NCI-H1694 treated with DMSO at 0.1 percent for 48 hours (cell line): ENCODE results near the gene ERRFI1.
"Not testable (repeated sequence)": the region's sequence is repeated elsewhere in the genome, so short reads cannot be mapped to it uniquely, and the experiment has no call there.

Experiments used
- DNase-seq: peaks from one replicate; lab custom pipeline; 2025; lab: John Stamatoyannopoulos, UW

ERRFI1 gene, protein sequence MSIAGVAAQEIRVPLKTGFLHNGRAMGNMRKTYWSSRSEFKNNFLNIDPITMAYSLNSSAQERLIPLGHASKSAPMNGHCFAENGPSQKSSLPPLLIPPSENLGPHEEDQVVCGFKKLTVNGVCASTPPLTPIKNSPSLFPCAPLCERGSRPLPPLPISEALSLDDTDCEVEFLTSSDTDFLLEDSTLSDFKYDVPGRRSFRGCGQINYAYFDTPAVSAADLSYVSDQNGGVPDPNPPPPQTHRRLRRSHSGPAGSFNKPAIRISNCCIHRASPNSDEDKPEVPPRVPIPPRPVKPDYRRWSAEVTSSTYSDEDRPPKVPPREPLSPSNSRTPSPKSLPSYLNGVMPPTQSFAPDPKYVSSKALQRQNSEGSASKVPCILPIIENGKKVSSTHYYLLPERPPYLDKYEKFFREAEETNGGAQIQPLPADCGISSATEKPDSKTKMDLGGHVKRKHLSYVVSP

DNA sequence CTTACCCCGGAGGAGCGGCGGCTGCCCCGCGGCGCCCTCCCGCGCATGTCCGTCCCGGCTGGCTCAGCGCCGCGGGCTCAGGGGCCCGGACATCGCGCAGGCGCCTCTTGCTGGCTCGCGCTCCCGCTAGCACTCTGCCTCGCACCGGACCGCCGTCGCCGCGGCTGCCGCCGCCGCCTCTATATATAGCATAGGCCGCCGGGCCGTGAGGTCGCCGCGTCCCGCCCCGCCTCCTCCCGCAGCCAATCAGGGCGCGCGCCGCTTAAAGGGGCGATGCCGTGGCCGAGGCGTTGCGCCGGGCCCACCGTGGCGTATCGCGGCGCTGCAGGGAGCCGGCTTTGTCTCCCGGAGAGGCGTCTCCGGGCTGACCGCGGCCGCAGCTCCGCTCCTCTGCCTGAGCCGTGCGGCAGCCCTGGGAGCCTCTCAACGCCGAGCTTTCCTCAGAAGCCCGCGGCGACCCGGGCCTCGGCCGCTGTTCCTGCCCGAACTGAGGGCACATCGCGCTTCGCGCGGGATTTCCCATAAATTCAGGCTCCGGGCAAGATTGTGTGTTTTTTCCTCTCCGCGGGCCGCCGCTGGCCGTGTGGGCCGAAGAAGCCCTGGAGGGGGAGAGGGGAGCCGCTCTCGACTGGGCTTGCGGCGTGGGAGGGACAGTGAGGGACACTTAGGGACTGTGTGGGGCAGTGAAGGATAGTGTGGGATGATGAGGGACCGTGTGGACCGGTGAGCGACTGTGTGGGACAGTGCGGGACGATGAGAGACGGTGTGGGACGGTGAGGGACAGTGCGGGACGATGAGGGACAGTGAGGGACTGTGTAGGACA, at the start of gene ERRFI1:
ERRFI1 (minus strand) TSS at position 157 of the 823 bp plus-strand sequence. CDS start 10,690 bp downstream, outside the sequence.
- DNase-seq, result peak; percentile 68

DNA sequence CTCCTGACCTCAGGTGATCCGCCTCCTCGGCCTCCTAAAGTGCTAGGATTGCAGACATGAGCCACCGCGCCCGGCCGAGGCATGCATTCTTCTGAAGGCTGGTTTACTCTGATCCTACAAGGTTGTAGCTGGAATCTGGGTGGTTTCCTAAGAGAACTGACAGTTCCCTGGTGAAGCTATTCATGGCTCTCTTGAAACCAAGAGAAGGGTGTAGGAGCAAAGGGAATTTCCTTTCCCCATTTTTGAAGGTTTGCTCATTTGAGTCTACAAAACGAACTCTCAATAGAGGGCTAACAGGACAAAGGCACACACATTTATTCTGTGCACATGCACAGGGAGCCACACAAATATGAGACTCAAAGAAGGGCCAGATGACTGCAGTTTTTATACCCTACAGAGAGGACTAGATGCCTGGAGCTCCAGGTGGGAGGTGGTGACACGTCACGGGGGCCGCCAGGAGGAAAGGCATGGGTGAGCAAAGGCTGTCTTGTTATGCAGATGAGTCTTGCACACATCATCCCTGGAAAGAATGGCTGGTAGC, 49.5 kb upstream of the ERRFI1 start:
- no peak for DNase-seq

DNA sequence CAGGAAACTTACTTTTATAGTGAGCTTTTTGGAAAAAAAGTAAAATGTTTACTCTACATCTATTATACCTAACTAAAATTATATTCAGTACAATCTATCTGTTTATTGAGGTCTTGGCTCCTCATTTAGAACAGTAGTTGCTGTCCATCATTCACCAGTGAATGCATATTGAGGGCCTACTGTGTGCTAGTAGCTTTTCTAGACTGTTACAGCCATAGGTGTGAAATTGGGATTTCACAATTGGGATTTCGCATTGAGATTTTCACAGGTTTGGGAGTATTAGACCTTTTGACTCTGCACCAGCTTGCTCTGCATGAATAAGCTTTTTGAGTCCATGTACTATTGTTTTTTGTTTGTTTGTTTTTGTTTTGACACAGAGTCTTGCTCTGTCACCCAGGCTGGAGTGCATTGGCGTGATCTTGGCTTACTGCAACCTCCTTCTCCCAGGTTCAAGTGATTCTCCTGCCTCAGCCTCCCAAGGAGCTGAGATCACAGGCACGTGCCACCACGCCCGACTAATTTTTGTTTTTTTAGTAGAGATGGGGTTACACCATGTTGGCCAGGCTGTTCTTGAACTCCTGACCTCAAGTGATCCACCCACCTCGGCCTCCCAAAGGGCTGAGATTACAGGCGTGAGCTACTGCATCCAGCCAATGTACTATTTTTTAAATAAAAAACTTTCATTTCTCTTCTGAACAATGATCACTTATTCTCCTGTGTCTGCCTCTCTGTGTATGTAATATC, 47.2 kb upstream of the ERRFI1 start:
- no peak for DNase-seq

DNA sequence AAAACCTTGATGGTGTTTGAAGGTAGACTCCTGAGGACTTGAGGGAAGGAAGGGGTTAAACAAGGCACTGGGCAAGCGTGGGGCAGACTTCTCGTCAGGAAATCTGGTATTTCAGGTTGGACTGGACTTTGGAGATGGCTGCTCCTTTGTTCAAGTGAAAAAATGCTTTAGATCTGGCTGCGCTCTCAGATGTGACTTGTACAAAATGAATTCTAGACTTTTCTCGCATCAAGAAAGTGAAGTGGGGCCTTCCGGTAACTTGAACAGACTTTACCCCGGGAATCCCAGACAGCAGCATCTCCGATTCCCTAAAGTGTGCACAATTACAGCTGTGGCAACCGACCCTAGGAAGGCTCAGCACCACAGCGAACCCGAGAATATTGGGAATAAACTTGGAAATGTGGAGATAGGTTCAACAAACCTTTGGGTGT, 44.3 kb upstream of the ERRFI1 start:
- no peak for DNase-seq

DNA sequence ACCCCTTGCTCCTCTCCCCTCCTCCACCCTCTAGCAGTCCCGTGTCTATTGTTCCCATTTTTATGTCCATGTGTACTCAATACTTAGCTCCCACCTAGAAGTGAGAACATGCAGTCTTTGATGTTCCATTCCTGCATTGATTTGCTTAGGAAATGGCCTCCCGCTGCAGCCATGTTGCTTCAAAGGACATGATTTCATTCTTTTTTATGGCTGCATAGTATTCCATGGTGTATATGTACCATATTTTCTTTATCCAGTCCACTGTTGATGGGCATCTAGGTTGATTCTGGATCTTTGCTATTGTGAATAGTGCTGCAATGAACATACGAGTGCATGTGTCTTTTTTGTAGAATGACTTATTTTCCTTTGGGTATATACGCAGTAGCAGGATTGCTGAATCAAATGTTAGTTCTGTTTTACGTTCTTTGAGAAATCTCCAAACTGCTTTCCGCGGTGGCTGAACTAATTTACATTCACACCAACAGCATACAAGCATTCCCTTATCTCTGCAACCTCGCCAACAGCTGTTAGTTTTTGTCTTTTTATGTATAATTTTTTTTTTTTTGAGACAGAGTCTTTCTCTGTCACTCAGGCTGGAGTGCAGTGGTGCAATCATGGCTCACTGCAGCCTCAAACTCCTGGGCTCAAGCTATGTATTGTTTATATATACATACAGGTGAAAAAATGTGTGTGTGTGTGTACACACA, 43.7 kb upstream of the ERRFI1 start:
- not testable (repeated sequence) for DNase-seq

DNA sequence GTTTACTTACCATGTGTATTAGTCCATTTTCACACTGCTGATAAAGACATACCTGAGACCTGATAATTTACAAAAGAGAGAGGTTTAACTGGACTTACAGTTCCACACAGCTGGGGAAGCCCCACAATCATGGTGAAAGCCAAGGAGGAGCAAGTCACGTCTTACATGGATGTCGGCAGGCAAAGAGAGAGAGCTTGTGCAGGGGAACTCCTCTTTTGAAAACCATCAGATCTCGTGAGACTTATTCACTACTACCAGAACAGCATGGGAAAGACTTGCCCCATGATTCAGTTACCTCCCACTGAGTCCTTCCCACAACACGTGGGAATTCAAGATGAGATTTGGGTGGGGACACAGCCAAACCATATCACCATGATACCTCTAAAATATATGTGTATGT, 39.3 kb upstream of the ERRFI1 start:
- no peak for DNase-seq

DNA sequence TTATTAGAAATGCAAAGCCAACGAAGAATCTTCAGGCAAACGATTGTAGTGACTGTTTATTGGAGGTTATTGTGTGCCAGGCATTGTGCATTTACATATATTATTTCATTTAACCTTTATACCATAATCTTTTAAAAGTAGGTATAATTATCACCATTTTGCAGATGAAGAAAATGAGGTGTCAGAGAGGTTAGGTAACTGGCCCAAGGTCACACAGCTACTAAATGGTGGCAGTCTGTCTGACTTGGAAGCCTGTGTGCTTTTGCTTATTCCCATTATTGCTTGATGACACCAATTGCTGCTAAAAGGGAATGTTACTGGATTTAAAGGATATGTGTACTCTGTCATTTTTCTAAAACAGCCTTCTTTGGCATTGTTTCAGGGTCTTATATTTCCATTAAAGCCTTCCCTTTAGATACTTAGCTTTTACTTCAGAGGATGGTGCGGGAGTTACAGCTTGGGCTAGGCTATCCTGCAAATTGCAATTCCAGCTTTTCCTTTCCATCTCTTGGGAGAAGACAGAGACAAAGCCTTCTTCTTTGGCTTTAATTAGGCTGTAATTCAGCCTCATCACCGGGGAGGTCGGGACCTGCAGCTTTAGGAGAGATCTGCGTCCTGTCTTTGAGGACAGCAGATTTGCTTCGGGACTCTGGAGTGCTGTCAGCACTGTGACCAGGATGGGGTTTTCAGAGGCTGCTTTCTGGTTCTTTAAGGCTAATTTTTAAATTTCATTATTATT, 37.4 kb upstream of the ERRFI1 start:
- DNase-seq, result no peak

DNA sequence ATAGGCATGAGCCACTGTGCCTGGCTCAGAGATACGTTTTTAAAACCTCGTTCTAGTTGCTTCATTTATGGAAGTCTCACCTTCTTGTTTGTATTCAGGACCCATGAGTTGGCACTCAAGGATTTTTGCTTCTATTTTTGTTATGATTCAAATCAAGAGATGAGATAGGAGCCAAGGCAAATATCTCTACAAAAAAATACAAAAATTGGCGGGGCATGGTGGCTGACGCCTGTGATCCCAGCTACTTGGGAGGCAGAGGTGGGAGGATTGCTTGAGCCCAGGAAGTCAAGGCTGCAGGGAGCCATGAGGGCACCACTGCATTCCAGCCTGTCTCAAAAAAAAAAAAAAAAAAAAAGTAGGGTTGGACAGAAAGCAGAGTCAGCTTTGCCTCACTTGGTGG, 36.8 kb upstream of the ERRFI1 start:
- no peak for DNase-seq

DNA sequence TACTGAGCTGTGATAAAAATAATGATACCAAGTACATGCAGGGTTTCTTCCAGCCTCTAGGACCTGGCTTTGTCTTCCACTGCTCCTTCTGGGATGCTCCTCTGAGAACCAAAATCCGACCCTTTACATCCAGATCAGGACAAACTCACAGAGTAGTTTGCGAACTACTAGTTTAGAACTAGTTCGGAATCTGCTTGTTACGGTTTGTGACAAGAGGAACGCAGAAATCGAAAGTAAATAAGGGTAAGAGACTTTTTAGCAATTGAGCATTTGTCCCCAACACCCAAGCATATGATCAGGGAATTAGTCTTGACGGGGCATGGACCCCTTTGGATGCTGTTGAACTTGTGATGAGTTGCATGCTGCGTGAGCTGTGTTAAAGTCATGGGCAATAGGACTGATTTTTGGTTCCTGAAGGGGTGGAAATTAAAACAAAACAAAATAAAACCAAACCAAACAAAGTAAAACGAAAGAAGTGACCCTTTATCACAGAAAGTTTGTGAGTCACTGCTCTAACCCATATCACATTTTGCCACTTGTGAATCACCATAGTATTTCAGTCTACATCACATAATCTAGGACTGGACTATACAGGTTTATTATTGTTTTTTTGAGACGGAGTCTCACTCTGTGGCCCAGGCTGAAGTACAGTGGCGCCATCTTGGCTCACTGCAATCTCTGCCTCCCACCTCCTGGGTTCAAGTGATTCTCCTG, 35.7 kb upstream of the ERRFI1 start:
- no peak for DNase-seq

DNA sequence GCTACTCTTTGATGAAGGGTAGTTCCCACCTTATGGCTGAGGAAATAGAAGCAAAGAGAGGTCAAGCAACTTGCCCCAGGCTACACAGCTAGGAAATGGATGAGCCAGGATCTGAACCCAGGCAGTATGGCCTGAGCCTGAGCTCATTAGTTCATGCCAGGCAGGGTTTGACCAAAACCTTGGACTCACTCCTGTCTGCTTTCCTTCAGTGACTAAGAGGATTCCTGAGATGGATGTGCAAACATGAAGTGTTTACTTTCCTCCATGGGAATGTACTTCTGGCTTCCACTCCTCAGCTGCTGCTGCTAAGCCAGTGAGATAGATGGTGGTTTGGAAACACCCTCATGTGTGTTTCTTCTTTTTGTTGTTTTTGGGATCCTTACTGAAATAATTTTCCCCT, 35.1 kb upstream of the ERRFI1 start:
- no peak for DNase-seq

DNA sequence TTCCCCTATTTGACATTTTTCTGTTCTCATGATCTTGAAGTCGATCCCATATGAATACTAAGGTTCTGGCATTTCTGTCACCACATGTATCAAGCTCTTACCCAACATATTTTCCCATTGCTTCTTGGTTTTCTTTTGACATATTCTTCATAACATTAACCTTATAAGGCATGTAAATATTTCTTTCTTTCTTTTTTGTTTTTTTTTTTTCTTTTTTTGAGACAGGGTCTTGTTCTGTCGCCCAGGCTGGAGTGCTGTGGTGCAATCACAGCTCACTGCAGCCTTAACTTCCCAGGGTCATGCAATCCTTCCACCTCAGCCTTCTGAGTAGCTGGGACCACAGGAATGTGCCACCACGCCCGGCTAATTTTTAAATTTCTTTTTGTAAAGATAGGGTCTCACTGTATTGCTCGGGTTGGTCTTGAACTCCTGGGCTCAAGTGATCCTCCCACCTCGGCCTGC, 33.1 kb upstream of the ERRFI1 start:
- no peak for DNase-seq

DNA sequence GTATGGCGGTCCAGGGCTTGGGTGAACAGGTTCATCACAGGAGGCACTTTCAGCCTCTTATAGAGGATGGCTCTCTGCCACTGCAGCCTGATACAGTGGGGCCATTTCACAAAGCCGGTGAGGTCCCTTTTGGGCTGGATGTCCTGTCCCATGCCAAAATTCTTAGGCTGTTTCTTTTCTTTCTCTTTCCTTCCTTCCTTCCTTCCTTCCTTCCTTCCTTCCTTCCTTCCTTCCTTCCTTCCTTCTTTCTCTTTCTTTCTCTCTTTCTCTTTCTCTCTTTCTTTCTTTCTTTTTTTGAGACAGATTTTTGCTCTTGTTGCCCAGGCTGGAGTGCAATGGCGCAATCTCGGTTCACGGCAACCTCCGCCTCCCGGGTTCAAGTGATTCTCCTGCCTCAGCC, 31.7 kb upstream of the ERRFI1 start:
- DNase-seq, result not testable (repeated sequence)

DNA sequence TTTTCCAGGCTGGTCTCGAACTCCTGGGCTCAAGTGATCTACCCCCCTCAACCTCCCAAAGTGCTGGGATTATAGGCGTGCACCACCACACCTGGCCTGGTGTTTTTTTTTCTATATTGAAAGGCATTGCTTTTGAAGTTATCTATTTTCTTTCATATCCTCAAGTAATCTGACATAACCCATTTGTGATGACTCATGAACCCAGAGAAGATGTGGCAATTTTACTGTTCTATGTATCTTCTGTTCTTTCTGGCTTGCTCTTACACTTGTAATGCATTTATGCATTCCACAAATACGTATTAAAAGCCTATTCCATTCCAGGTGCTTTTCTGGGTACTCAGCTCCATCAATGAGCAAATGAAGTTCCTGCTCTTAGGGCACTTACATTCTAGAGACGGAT, 29.9 kb upstream of the ERRFI1 start:
- DNase-seq, result no peak

DNA sequence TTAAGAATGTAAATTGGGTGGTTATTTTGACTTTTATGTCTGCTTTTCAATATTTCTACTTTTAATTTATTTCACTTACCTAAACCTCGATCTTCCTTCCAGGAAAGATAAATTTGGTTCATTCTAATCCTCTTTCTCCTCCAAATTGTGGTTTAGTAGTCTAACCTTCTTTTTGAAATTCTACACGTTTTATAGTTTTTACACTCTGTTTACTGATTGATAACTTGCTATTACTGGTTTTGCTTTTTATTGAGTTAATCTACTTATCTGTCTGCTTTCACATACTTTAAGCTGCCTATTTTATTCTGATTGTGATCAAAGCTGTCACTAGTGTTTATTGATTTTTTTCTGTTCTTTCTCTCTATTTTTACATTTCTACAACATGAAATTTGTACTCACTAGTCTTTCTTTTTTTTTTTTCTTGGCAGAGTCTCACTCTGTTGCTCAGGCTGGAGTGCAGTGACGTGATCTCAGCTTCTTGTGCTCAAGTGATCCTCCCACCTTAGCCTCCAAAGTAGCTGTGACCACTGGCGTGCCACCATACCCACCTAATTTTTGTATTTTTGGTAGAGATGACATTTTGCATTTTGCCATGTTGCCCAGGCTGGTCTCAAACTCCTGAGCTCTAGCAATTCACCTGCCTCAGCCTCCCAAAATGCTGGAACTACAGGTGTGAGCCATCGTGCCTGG, 27.9 kb upstream of the ERRFI1 start:
- DNase-seq, result no peak

DNA sequence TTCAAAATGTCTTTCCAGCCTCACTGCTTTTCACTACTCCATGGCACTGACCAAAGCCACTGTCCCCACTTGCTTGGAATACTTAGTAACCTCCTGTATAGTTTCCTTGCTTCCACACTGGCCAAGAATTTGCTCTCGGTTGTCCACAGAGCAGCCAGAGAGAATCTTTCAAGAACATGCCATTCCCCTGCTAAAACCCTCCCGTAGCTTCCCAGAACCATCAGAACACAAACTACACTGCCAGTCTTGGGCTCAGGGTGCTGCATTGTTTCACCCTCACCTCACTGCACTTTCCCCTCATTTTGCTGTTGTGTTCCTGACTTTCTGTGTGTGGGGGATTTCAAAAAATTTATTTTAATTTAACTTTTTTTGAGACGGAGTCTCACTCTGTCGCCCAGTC, 25.5 kb upstream of the ERRFI1 start:
- no peak for DNase-seq

DNA sequence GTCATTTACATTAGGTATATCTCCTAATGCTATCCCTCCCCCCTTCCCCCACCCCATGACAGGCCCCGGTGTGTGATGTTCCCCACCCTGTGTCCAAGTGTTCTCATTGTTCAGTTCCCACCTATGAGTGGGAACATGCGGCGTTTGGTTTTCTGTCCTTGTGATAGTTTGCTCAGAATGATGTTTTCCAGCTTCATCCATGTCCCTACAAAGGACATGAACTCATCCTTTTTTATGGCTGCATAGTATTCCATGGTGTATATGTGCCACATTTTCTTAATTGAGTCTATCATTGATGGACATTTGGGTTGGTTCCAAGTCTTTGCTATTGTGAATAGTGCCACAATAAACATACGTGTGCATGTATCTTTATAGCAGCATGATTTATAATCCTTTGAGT, 23.1 kb upstream of the ERRFI1 start:
- not testable (repeated sequence) for DNase-seq

DNA sequence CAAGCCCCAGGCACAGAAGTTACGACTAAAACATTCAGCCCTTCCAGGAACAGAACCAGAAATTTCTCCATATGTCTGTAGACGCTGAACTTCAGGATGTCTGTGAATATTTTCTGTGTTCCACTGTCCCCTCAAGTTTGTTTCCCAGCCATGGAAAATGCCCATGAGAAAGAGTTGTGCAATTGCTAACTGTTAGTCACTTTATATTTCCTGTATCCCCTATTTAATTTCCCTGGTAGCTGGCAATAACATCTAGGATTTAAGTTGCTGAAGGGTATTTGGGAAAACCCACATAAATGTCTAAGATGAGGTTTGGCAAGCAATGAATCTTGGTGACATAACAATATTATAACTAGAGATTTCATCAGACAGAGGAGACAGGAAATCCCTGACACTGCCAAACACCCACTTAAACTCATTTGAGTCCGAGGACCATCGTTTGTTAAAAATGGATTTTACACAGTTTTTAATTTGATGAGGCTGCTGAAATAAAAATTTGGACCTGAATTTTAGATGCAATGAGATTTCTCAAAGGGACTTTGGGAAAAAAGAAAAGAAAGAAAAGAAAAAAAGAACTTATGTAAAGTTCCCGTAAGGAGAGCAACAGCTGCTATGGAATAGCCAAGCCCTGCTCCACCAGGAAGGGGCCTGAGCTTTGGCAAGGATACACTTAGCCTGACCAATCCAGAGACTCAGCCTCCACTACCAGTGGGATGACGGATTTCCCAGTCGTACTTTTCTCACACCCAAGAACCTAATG, 21.8 kb upstream of the ERRFI1 start:
- DNase-seq, result no peak

DNA sequence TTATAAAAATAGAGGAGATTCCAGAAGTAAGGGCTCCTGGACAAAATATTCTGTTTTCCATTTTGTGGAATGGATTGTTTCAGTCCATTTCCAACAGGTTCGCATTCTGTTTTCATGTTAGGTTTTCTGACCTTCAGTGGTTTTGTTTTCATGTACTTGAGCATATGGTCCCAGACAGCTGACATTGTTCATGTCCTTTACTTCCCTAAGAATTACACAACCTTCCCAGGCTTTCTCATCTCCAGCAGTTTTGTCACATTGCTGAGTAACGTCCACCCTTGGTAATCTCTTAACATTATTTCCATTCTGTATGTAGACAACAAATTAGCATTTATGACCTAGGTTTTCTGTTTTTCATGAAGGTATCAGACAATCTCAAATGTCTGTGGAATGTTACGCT, 21.0 kb upstream of the ERRFI1 start:
- no peak for DNase-seq

DNA sequence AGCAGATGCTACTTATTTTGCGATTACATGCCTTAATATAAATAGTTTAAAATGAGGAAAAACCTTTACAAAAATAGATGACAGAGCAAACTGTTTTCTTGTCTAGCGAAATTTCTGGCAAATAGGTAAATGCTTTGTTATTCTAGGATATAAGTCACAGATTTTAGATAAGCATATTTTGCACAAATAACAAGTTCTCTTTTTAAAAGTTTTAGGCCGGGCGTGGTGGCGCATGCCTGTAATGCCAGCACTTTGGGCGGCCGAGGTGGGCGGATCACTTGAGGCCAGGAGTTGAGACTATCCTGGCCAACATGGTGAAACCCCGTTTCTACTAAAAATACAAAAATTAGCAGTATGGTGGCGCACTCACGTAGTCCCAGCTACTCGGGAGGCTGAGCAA, 20.3 kb upstream of the ERRFI1 start:
- no peak for DNase-seq
